ENCODE measurements around the gene SLC3A2. TPM values are rescaled to one million over a fixed set of nuclear protein-coding genes. Genes with fewer than 3 reads are reported as not detected.
A peak's percentile ranks its signal among the peaks of the same experiment; 100 is the strongest.
"Not testable (repeated sequence)": the region's sequence is repeated elsewhere in the genome, so short reads cannot be mapped to it uniquely, and the experiment has no call there.

The SLC3A2 gene
- total RNA-seq, 2 experiments from 2014 or later: 231 to 234 TPM

DNA sequence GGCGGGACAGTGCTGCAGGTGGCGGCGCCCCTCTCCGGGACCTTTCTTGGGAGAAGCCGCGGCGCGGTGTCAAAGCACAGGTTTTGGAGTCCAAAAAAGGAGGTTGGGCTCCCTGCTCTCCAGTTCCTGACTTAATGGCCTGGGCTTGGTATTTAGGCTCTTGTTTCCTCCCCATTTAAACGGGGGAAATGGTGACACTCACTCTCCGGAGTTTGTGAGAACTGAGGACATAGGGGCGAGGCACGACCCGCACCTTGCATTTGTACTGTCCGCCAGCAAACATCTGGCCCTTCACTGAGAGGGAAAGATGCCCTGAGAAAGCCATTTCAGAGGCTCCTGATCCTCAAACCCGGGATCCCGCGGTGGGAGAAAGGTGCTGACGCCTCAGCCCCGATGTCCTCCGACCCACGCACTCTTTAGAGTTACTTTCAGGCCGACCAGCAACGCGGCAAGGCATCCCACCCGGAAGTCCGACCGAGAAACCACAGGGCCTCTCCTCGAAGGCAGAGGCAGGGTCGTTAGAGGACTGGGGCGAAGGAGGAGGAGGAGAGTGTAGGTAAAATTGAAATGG, 38.4 kb upstream of the SLC3A2 start:
- CTCF ChIA-PET: interaction anchor here (1.4 to 2.5 kb wide), 3 partner anchors 13 to 56 kb away, joined by 6 to 13 read pairs (median 8); partner anchors contain the start of gene SLC3A2

DNA sequence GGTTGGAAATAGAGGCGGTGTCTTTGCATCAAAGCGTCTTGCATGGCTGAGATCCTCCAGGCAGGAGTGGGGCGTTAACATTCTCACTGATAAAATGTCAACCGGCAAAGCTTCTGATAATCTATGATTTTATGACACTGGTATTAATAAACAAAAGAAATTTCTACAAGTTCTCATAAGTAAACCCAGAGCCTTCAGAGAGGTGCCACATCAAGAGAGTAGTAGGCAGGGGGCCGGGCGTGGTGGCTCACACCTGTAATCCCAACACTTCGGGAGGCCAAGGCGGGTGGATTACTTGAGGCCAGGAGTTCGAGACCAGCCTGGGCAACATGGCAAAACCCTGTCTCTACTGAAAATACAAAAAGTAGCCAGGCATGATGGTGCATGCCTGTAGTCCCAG, 37.8 kb upstream of the SLC3A2 start:
- not testable (repeated sequence) for H3K27me3 ChIP-seq (ENCODE audit: control insufficient read depth in 1 of 2, insufficient read depth in 2 of 2, low read length in 2 of 2); ATAC-seq (ENCODE audit: poor library complexity); DNase-seq; H3K9me3 ChIP-seq (ENCODE audit: control insufficient read depth in 1 of 2, insufficient read depth in 1 of 2, low read length in 2 of 2); H3K27me3 Mint-ChIP-seq; H3K27ac Mint-ChIP-seq; H3K9me3 Mint-ChIP-seq; H3K36me3 ChIP-seq (ENCODE audit: insufficient read depth, low read length); H3K4me3 Mint-ChIP-seq
- peaks cover 17% of the 10 kb centered on the region for H3K4me1 Mint-ChIP-seq (ENCODE audit: low read depth)
- ChIA-PET CTCF (interaction anchor here (0.7 to 1.4 kb wide), 3 partner anchors 20 to 56 kb away, joined by 3 to 6 read pairs (median 4); partner anchors contain the start of gene NXF1), POLR2A (interaction anchor here (1.0 to 7.6 kb wide), 9 partner anchors 11 to 269 kb away, joined by 3 to 599 read pairs (median 6); partner anchors contain the start of genes EEF1G, HNRNPUL2, SLC3A2 and STX5)
- H3K4me1 ChIP-seq (ENCODE audit: insufficient read depth, low read length): peaks cover 40% of the 10 kb centered on the region
- H3K36me3 Mint-ChIP-seq (ENCODE audit: low read depth): peaks cover 16% of the 10 kb centered on the region
- H3K27ac ChIP-seq (ENCODE audit: low read depth in 1 of 2, low read length in 2 of 2): peak overlapping the region; percentile 97 to 100
- peak overlapping the region; percentile 72 for H3K4me3 ChIP-seq (ENCODE audit: low read length)
- intact Hi-C loops (cut with DNase I, micrococcal nuclease): loop anchor here (1.0 to 5.0 kb wide), 3 partner anchors 12 to 116 kb away; partner anchors contain the start of genes HNRNPUL2 (in 1 of the 2), TTC9C (in 1 of the 2) and ZBTB3 (in 1 of the 2)

More for the DNA sequence above, 38.4 kb upstream of the SLC3A2 start:
- H3K36me3 Mint-ChIP-seq (ENCODE audit: low read depth): peaks cover 21% of the 10 kb centered on the region
- Histone ChIP-seq H3K4me3 (ENCODE audit: low read length) (peak overlapping the region; percentile 72), H3K36me3 (ENCODE audit: insufficient read depth, low read length) (peaks cover 4% of the 10 kb centered on the region), H3K27me3 (ENCODE audit: control insufficient read depth in 1 of 2, insufficient read depth in 2 of 2, low read length in 2 of 2) (no peaks in the 10 kb centered on the region), H3K27ac (ENCODE audit: low read depth in 1 of 2, low read length in 2 of 2) (peak overlapping the region; percentile 97 to 100), H3K4me1 (ENCODE audit: insufficient read depth, low read length) (peaks cover 44% of the 10 kb centered on the region), H3K9me3 (ENCODE audit: control insufficient read depth in 1 of 2, insufficient read depth in 1 of 2, low read length in 2 of 2) (no peaks in the 10 kb centered on the region)
- H3K4me1 Mint-ChIP-seq (ENCODE audit: low read depth): peaks cover 22% of the 10 kb centered on the region
- peak; percentile 0 for ATAC-seq (ENCODE audit: poor library complexity)
- intact Hi-C loops (cut with DNase I, micrococcal nuclease): loop anchor here (1.0 to 5.0 kb wide), 3 partner anchors 13 to 115 kb away; partner anchors contain the start of genes HNRNPUL2 (in 1 of the 2), TTC9C (in 1 of the 2) and ZBTB3 (in 1 of the 2)
- H3K27ac Mint-ChIP-seq: no peak overlapping the region
- POLR2A ChIA-PET: interaction anchor here (1.0 to 7.6 kb wide), 33 partner anchors 10 to 1903 kb away, joined by 3 to 599 read pairs (median 12); partner anchors contain the start of genes B3GAT3, BSCL2, C11orf98 and CSKMT
- DNase-seq: peak in 11 of 14 experiments; percentile 17 to 63 (median 31)
- TF ChIP-seq, protein P1, sequence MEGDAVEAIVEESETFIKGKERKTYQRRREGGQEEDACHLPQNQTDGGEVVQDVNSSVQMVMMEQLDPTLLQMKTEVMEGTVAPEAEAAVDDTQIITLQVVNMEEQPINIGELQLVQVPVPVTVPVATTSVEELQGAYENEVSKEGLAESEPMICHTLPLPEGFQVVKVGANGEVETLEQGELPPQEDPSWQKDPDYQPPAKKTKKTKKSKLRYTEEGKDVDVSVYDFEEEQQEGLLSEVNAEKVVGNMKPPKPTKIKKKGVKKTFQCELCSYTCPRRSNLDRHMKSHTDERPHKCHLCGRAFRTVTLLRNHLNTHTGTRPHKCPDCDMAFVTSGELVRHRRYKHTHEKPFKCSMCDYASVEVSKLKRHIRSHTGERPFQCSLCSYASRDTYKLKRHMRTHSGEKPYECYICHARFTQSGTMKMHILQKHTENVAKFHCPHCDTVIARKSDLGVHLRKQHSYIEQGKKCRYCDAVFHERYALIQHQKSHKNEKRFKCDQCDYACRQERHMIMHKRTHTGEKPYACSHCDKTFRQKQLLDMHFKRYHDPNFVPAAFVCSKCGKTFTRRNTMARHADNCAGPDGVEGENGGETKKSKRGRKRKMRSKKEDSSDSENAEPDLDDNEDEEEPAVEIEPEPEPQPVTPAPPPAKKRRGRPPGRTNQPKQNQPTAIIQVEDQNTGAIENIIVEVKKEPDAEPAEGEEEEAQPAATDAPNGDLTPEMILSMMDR (IDR thresholded peaks at IDR 0.05): no peak
- H3K4me3 Mint-ChIP-seq: no peak overlapping the region
- H3K9me3 Mint-ChIP-seq: no peaks in the 10 kb centered on the region
- no peaks in the 10 kb centered on the region for H3K27me3 Mint-ChIP-seq

DNA sequence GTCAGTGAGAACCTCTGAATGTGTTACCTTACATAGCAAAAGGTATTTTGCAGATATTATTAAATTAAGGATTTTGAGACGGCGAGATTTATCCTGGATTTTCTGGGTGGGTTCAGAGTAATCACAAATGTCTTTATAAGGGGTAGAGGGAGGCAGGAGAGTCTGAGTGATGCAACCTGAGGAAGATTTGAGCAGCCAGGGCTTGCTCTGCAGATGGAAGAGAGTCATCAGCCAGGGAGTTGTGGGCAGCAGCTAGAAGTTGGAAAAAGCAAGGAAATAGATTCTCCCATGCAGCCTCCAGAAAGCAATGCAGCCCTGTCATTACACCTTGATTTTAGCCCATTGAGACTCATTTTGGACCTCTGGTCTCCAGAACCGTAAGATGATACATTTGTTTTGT, 37.2 kb upstream of the SLC3A2 start:
- peaks cover 16% of the 10 kb centered on the region for H3K36me3 Mint-ChIP-seq (ENCODE audit: low read depth)
- CTCF ChIA-PET: interaction anchor here (0.7 to 1.4 kb wide), 3 partner anchors 19 to 57 kb away, joined by 3 to 6 read pairs (median 4); partner anchors contain the start of gene NXF1

More for the DNA sequence above, 37.2 kb upstream of the SLC3A2 start:
- H3K27me3 Mint-ChIP-seq: no peaks in the 10 kb centered on the region
- H3K9me3 Mint-ChIP-seq: no peaks in the 10 kb centered on the region
- Histone ChIP-seq H3K36me3 (ENCODE audit: insufficient read depth, low read length) (no peaks in the 10 kb centered on the region), H3K4me1 (ENCODE audit: insufficient read depth, low read length) (peaks cover 34% of the 10 kb centered on the region), H3K27me3 (ENCODE audit: control insufficient read depth in 1 of 2, insufficient read depth in 2 of 2, low read length in 2 of 2) (no peaks in the 10 kb centered on the region), H3K27ac (ENCODE audit: low read depth in 1 of 2, low read length in 2 of 2) (no peak overlapping the region), H3K4me3 (ENCODE audit: low read length) (no peak overlapping the region), H3K9me3 (ENCODE audit: control insufficient read depth in 1 of 2, insufficient read depth in 1 of 2, low read length in 2 of 2) (no peaks in the 10 kb centered on the region)
- DNase-seq (no peak), ATAC-seq (ENCODE audit: poor library complexity) (no peak)
- TF ChIP-seq, protein P1 (IDR thresholded peaks at IDR 0.05): no peak
- POLR2A ChIA-PET: interaction anchor here (1.2 to 7.6 kb wide), 5 partner anchors 10 to 270 kb away, joined by 3 to 599 read pairs (median 9); partner anchors contain the start of genes EEF1G, SLC3A2, STX5 and TEX54
- no peak overlapping the region for H3K4me3 Mint-ChIP-seq
- peaks cover 17% of the 10 kb centered on the region for H3K4me1 Mint-ChIP-seq (ENCODE audit: low read depth)
- H3K27ac Mint-ChIP-seq: no peak overlapping the region
- intact Hi-C loops (cut with DNase I, micrococcal nuclease): loop anchor here in 1 of 2 experiments (5.0 kb wide), 2 partner anchors 91 to 116 kb away; partner anchors contain the start of genes HNRNPUL2, TTC9C and ZBTB3

Data from CD4-positive, alpha-beta T cell (primary cell).